NCI-H226 (cell line): ENCODE measurements around the gene SLC26A2.

Experiments
- DNase-seq: peaks from one replicate; pipeline ENCODE4 v3.0.0-alpha.2; 2015

SLC26A2 gene

DNA sequence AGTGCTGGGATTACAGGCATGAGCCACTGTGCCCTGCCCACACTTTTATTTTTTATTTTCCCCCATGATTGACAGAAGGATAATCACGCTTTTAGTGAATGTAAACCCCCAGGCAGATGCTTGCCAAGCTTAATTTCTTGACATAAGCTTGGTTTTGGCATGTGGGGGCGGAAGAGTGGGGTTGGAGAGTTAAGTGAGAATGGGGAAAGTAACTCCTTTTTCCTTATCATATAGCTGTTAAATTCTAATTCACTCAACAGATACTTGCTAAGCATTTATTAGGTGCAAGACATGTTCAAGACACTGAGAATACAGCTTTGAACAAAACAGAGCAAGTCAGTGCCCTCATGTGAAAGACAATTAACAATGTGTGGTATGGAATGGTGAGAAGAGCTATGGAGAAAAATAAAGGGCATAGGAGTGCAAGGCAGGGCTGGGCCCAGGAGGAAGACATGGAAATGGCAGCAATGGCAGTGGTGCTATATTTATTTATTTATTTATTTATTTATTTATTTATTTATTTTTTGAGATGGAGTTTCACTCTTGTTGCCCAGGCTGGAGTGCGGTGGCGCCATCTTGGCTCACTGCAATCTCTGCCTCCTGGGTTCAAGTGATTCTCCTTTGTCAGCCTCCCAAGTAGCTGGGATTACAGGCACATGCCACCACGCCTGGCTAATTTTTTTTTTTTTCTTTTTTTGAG is 2.2 kb downstream of the SLC26A2 start:
- no peak for DNase-seq

DNA sequence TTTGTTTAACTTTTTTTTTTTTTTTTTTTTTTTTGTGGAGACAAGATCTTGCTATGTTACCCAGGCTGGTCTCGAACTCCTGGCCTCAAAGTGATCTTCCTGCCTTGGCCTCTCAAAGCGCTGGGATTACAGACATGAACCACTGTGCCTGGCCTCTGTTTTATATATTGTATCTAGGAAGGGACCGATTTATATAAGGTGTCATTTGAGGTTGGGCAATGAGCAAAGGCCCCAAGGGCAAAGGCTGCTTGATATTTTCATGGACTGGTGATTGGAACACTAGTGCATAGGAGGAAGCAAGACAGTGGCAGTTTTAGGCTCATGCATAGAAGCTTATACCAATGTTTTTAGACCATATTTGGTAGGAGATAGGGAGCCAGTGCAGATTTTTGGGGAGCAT is 3.2 kb downstream of the SLC26A2 start:
- no peak for DNase-seq

DNA sequence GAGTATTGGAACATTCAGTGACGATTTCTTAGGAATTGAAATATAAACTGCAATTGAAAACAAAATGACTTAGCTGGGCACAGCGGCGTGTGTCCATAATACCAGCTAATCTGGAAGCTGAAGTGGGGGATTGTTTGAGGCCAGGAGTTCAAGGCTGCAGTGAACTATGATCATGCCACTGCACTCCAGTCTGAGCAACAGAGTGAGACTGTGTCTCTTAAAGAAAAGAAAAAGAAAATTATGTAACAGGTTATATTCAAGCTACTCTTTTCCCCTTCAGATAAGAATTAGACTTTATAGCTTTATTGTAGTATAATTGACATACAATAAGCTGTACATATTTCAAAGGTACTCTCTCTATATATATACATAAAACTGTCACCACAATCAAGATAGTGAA is 6.4 kb downstream of the SLC26A2 start:
- no peak for DNase-seq

DNA sequence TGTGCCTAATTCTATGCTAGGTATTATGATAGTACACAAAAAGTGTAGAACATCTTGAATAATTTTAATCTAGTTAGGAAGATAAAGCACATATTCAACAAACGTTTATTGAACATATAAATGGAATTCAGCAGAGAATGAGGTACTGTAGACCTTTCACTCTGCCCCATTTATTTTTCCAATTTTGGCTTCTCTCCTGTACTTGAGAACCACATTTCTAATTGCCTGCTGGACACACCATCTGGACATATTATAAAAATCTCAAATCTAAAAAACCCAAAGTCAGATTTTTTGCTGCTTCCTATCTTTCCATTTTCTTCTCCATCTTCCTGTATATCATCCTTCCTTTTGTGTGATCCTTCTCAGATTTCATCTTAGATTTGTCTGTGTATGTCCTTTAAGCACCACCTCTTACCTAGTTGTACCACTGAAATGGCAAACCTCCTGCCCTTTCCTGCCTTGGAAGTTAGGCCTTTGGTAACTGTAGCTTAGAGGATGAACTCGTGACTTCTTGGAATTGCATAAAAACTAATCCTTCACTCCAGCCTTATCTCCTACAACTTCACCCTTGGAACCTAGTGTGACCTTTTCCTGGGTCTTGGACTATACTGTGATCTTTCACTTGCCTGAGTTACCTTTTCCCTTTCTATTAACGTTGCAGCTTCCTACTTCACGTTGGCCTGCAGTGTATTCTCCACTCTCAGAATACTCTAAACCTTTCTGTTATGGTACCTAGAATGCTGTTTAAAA is 8.8 kb downstream of the SLC26A2 start:
- DNase-seq = no peak

DNA sequence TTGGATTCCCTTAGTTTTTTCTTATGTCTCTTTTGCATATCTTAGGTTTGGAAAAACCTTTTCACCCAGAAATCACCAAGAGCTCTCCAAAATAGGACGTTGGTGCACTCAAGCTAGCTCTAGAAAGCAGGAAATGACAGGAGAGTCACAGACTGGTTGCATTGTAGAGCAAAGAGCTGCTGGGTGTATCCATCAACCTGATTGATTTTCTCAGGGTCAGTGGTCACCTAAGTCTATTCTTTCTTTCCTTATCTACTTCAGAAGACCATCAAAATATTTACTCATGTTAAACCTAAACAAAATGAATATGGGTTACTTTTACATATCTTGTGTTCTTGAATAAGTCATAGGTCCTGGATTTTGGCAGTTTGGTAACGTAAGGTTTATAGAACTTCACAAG is 14.9 kb downstream of the SLC26A2 start:
- DNase-seq = no peak

DNA sequence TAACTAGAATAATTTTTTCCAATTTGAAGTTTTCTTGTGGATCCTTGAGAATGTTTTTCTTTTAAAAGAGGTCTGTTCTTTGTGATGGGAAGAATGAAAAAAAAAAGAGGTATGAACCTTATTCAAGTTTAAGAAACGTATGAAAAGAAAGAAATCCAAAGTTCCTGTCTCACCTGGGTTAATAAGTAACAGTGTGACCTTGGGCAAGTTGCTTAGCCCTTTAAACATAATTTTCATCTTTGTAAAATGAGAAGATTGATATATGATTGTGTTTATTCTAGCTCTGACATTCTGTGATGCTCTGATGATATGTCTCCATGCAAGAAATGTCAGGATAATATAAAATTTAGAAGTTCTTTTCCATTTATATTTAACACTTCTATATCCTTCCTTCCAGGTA is 19.3 kb downstream of the SLC26A2 start:
- DNase-seq = no peak

DNA sequence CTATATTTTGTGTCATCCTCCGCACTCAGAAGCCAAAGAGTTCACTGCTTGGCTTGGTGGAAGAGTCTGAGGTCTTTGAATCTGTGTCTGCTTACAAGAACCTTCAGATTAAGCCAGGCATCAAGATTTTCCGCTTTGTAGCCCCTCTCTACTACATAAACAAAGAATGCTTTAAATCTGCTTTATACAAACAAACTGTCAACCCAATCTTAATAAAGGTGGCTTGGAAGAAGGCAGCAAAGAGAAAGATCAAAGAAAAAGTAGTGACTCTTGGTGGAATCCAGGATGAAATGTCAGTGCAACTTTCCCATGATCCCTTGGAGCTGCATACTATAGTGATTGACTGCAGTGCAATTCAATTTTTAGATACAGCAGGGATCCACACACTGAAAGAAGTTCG is 20.6 kb downstream of the SLC26A2 start:
- DNase-seq = no peak

DNA sequence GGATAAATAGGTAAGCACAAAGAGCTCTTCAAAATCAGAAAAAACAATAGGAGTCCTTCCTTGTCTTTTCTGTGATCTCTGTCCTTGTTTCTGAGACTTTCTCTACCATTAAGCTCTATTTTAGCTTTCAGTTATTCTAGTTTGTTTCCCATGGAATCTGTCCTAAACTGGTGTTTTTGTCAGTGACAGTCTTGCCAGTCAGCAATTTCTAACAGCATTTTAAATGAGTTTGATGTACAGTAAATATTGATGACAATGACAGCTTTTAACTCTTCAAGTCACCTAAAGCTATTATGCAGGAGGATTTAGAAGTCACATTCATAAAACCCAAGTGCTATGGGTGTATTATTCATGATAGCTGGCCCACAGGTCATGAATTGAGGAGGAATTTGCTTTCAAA is 21.9 kb downstream of the SLC26A2 start:
- no peak for DNase-seq

DNA sequence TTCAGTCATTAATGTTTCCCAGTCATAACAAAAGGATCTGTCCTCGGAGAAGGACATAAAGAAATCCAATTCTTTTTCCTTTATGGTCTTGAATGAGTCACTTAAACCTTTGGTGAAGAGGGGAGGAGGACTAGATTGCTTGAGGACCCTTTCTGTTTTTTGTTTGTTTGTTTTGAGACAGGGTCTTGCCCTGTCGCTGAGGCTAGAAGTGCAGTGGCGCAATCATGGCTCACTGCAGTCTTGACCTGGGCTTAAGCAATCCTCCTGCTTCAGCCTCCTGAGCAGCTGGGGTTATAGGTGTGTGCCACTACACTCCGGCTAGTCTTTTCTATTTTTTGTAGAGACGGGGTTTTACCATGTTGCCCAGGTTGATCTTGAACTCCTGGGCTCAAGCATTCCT is 27.6 kb downstream of the SLC26A2 start:
- no peak for DNase-seq

DNA sequence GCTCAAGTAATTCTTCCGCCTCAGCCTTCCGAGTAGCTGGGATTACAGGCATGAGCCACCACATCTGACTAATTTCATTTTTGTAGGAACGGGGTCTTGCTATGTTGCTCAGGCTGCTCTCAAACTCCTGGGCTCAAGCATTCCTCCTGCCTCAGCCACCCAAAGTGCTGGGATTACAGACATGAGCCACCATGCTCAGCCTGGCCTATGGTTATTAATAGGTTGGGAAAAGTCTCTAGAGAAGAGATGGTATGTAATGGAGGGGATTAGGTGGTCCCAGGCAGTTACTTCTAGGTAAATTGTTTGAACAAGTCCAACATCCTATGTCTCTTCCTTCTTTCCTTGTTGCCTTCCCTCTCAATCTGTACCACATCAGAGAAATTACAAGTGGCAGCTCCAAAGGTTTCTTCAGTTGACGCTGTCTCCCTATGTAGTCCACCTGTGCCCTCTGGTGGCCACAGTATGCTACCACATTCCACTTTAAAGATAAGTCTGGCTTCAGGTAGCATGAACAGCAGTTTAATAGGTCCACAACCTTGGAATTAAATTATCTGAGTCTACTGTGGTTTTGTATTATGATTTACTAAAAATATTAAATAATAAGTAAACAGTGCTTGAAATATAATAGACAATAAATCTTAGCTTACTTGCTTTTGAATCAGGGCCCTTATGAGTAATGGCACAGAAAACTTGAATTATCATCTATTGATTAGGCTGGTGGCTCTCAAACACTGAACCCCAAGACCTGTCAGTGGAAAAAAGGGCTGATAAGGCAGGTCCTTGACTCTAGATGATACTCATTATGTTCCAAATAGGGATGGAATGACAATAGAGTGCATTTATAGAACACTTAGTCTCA is 30.2 kb downstream of the SLC26A2 start:
- DNase-seq = peak; percentile 58

DNA sequence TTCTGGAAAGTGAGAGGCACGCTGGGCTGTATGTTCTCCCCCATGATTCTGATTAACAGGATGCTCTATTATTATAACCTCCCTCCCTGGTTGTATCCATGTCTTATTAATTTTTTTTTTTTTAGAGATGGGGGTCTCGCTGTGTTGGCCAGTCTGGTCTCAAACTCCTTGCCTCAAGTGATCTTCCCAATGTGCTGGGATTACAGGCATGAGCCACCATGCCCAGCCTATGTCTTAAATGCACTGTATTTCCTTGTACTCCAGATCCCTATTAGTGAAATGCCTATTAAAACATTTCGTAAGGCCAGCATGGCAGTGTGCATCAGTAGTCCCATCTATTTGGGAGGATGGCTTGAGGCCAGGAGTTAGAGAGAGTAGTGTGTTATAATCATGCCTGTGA is 32.9 kb downstream of the SLC26A2 start:
- DNase-seq = no peak

DNA sequence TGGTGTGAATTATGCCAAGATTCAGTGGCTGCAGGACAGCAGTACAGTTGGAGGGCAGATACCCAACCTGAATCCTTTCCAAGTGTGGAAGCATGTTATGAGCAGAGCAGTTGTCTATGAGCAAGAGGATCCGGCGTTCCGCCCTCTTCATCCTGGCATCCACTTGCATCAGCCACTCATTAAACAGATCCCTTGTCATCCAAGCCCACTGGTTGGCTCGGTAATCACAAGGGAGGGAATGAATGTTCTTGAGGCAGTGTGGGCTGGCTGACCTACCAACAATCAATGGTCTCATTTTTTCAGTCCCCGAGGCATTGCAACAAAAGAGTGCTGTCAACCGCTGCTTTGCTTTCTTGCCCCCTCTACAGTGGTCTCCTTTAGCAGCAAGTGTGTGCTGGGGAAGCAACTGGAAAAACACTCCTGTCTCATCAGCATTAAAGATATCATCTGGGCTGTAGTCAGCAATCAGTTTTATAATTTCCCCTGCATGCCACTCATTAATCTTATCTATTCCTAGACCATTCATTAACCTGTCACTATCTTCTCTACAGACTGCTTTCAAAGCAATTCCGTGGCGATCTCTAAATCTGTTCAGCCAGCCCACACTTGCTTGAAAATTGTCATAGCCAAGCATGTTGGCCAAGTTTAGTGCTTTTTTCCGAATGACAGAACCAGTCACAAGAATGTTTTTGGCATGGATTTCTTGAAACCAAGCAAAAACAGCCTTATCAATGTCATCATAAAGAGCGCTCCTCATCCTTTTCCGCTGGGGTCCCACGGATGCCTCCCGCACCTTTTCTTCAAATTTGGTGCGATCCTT is 35.0 kb downstream of the SLC26A2 start:
- no peak for DNase-seq

DNA sequence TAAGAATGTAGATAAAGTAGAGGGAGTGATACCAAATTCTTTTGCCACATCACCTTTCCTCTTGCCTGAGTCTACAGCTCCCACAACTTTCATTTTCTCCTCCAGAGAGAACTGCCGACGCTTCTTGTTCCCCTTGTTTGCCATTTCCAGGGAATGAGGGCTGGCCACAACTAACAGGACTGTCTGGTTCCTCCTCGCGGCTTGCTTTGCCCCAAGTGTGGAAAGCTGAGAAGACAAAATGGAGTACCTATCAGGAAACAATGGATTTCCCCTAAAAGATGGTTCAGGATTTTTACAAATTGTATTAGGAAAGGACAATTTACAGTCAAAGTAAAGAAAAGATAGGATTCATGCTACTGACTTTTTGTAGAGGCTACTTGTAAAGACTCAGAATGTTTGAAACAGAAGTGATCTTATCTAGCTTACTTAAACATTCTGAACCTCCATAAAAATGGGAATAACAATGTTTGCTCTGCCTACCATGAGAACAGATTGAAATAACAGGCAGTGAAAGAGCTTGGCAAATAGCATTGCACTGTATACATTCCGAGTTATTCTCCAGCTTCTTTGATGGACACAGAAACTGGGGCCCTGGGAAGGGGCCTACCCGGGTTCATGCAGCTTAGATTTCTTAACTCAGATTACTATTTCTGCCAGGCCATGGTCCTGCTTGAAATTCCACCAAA is 35.8 kb downstream of the SLC26A2 start:
- DNase-seq = no peak

DNA sequence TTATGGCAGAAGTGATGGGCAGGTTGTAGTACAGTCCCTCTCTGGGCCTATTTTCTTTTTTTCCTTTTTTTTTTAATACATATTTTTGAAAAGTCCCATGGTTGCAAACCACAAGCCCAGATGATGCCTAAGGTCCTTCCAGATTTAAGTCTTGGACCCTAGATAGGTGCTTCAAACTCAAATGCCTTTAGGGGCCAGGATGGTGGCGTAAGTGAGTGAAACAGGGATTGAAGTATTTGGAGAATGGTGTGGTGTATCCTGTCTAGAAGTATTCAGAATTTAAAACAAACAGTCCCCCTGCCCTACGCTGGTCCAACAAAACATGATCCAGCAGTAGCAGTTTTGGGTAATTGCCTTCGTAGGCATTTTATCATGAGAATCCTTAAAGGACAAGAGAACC is 37.7 kb downstream of the SLC26A2 start:
- DNase-seq = no peak

DNA sequence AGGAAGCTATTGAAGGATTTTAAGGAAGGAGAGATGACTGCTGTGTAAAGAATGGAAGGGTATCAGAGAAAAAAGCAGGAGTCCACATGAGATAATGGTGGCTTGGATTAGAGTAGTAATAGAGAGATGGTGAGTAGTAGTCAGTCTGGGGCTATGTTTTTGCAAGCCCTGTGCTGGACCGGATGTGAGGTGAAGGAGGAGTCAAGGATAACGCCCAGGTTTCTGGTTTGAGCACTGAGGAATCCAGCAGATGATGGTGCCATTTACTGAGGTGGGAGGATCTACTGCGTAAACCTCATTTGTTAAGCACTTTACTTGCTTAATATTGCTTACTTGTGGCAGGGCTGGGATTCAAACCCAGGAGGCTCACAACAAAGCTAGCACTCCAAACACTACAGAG is 38.8 kb downstream of the SLC26A2 start:
- DNase-seq = no peak

DNA sequence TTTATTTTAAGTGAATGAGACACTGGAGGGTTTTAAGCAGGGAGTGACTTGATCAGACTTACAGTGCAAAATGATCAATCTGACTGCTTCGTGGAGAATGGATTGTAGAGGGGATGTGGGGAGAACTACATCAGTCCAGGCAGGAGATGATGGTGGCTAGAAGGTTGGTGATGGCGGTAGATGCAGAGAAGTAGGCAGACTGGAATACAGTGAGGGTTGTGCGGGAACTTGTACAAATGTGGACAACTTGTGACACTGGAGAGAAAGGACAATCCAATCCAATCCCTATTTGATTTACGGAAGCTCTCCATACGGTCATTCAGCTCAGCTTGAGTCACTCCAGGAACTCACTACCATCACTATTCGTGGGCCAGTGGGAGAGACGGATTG is 39.3 kb downstream of the SLC26A2 start:
- no peak for DNase-seq

DNA sequence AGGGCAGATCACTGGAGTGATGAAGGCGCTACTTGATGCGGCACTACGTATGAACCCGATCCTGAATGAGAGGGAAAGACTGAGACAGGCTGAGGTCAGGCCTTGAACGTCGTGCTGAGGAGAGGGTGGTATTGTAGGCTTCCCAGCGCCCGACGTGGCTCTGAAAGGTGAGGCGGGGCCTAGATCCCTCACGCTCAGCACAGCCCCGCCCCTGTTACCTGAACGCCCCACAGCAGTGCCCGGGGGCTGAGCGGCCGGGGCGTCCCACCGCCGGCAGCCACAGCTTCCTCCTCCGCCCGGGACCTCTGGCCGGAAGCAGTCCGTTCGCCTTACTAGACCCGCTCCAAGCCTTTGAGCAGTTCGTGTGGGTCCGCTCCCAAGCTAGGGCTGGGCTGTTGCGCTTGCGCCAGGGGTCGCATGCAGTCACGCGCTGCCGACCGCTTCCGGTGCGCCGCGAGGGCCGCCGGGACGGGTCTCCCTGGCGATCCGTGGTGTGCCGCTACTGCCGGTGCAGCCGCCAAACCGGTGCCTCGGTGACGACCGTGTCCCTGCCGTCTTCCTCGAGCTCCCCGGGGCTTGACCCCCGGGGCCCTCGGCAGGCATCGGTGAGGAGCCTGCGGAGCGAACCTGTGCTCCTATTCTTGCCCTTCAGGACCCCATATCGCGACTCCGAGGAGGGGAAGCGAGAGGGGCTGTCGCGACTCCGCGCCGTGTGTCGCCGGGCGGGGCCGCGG is 39.9 kb downstream of the SLC26A2 start, which contains the start of the genes HMGXB3 and TIGD6:
Gene HMGXB3, plus strand, starts transcription at position 484 of the 734 bp plus-strand sequence. CDS start 4,114 bp downstream, outside the sequence.
Gene TIGD6, minus strand, starts transcription at position 399 of the 734 bp plus-strand sequence. CDS start 4,306 bp downstream, outside the sequence.
- DNase-seq = peak; percentile 98

DNA sequence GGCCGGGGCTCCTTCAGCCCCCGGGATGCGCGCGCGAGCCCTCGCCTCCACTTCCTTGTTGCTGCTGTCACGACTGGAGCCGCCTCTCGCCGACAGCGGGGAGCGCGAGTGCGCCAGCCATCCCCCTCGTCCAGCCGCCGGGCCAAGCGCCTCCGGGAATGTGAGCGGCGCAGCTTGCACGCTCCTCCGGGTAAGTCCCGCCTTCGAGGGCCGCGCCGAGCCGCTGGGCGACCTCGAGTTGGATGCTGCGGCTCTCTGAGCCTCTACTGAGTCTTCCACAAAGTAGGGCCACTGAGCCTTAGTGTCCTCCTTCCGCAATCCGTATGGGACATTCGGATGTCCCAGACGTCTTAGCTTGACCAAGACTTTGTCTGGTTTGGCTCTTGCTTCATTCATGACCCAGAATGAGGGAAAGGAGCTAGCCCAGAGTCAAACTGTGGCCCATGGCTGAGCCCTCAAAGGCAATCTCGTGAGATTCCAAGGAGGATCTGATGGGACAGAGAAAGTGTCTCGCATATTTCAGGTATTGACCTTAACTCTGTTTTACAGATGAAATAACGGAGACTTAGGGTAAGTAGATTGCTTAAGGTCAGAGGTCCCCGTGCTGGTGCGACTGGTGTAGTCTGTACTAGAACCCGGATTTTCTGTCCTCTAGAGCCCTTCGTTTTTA is 40.6 kb downstream of the SLC26A2 start:
- DNase-seq = peak; percentile 9

DNA sequence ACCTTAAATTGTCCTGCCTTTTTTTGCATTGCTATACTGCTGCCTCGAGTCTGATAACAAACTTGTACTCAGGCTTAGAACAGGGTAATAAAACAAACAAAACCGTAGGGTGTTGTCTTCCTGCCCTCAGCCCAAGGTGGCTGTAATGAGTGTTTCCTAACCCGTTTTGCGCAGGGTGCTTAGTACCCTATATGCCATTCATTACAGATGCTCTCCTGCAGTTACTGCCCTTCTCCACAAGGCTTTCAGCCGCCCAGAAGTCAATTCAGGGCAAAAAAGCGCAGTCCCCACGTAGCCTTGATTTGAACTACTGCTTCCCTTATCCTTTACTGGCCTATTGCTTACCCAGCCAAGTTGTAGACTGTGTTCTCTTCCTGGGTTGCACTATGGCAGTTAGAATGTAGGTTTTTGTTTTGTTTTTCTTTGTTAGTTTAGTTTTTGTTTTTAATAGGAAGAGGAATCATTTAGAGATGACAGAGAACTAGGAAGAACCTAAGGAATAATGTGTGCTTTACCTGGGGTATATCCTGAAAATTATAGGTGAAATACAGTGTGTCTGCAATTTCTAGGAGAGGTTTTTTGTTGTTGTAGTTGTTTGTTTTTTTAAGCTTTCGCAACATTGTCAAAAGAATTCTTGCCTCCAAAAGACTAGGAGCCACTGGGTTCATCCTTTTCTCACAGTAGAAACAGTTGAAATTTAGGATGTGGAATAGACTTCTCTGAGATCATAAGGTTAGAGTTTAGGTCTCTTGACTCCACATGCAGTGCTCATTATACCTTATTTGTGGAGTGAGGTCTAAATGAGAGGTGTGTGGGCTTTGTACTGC is 41.3 kb downstream of the SLC26A2 start:
- peak; percentile 26 for DNase-seq

DNA sequence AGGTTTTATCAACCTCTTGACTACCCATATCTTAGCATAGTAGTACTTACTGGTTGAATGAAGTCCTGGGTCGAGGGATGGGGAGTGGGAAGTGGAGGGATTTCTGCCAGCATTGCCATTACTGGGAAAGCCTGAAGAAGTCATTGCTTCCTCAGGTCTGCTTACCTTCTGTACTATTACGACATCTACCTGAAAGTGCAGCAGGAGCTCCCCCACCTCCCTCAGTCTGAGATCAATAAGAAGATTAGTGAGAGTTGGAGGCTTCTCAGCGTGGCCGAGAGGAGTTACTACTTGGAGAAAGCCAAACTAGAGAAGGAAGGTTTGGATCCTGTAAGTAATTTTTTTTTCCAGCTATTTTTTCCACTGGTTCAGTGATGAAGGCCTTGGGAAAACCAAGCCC is 45.8 kb downstream of the SLC26A2 start:
- no peak for DNase-seq
